Stimulated activated CD8-positive, alpha-beta memory T cell treated with anti-CD3 and anti-CD28 coated beads, Interleukin-15, amount 100 ng/mL, for 48 hours (primary cell): ENCODE data around the gene CD300LB.
"Not testable (repeated sequence)": the region's sequence is repeated elsewhere in the genome, so short reads cannot be mapped to it uniquely, and the experiment has no call there.

Source experiments
- DNase-seq, 2 donors: peaks; one replicate each; pipeline ENCODE4 v3.0.0-alpha.2; 2020; ENCODE audit warnings: low read depth in 2 of 2

CD300LB gene

DNA sequence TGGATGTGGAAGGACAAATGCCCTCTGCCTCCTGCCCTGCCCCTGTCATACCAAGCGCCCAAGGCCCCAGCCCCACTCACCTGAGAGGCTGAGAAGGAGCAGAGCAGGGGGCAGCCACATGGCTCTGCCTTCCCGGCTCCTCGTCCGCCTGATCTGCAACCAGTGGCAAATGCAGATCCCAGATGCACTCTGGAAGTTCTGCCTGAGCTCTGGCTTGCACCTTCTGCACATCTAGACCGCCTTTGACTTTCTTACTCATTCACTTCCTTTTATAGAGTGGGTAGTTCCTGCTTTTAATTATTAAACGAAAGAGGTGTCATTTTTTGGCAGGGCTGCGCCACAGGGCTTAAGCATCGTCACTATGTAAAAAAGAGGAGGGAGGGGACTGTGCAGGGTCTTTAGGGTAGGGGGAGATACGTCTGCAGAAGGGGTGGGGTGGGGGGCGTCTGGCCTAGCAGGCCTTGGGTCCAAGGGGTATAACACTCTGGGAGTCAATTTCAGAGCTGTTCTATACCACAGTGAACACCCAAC is at the start of gene CD300LB:
TSS of gene CD300LB (minus strand) at position 245 of the 531 bp plus-strand sequence. CDS start at position 120, 125 bp downstream.
- DNase-seq, result no peak

DNA sequence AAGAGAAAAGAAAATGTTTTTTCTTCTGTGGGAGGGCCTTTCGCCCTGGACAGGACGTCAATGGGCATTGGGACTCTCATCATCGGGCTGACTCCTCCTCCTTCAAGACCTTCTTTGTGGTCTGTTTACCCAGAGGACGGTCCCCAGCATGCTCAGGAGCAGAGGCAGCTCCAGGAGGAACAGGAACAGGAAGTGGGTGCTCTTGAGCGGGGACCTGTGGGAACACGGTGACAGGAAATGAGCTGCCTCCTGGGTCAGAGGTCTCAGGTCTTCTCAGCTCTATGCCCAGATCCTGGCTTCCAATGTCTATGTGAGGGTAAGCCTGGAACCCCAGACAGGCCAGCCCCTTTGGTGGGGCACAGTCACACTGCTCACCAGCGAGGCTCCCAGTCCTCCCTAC is 48.6 kb upstream of the CD300LB start:
- no peak for DNase-seq

DNA sequence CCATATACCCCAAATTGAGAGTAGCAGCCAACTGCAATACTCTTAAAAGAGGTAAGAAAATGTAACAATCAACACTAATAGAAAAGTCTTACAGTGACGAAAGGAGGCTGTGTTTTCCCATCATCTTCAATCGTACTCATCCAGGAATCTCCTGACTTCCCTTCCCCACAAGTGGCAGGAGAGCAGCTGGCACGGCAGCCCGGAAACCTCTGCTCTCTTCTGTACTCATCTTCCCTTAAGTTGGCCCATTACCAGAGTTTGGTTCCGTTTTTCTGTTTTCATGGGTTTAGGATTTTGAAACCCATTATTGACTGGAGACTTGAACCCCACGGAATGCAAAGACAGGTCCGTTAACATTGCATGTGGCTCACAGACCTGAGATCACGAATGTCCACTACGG is 47.7 kb upstream of the CD300LB start:
- no peak for DNase-seq

DNA sequence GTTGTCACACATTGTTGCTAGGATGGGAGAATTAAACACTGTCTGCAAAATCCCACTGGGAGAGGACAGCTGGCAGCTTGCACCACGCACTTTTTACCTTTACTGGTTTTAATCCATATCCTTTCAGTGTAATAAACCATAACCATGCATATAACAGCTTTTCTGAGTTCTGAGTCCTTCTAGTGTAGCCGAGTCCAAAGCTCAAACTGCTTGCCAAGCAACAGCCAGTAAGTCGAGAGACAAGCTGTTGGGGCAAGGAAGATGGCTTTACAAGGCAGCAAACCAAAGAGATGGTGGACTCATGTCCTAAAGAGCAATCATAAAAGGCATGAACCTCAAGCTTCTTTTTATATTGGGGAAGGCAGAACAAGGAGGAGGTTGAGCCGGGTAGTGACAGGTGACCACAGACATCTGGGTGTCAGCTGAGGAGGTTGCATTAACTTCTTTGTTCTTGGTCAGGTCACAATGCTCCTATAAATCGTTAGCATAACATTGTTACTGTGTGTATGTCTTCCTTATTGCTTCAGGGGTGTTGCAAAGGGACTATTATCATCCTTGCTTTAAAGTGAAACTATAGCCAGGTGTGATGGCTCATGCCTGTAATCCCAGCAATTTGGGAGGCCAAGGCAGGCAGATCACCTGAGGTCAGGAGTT is 43.3 kb upstream of the CD300LB start:
- DNase-seq, result no peak

DNA sequence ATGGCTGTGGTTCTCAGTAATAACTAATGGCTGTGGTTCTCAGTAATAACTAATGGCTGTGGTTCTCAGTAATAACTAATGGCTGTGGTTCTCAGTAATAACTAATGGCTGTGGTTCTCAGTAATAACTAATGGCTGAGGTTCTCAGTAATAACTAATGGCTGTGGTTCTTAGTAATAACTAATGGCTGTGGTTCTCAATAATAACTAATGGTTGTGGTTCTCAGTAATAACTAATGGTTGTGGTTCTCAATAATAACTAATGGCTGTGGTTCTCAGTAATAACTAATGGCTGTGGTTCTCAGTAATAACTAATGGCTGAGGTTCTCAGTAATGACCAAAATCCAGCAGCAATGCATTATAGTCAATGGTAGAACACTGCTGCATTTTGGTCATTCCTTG is 42.4 kb upstream of the CD300LB start:
- DNase-seq, result not testable (repeated sequence)

DNA sequence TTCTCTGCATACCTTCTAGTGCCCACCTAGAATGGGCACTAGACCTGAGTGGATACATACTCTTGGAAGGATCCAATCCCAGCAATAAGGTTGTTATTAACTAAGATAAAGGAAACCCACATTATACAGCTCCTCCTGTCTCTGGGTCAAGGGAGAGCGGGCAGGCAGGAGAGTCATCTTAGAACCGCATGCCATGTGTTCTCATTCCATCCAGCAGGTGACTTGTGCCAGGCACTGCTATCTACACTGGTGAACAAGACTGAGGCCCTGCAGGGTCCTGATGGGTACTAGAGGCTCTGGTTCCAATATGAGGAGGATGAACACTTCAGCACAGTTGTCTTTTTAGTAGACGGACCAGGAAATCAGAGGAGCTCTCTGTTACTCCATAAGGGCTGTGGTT is 41.9 kb upstream of the CD300LB start:
- DNase-seq, result no peak

DNA sequence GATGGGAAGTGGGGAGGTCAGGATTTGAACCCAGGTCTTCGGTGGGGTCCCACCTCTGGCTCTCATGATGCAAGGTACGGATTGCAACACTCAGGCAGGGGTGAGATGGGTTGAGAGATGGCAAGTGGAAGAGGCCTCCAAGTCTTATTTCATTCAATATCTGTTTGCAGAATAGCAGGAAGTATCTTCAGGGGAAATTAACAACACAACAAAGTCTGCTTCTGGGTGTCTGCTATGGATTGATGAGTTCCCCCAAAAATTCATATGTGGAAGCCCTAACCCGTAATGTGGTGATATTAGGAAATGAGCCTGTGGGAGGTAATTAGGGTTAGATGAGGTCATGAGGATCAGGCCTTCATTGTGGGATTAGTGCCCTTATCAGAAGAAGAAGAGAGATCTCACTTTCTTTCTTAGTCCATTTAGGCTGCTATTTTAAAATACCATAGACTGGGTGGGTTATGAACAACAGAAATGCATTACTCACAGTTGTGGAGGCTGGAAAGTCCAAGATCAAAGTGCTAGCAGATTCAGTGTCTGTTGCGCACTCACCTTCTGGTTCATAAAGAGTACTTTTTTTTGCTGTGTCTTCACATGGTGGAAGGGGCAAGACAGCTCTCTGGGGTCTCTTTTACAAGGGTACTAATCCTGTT is 40.5 kb upstream of the CD300LB start:
- DNase-seq, result no peak

DNA sequence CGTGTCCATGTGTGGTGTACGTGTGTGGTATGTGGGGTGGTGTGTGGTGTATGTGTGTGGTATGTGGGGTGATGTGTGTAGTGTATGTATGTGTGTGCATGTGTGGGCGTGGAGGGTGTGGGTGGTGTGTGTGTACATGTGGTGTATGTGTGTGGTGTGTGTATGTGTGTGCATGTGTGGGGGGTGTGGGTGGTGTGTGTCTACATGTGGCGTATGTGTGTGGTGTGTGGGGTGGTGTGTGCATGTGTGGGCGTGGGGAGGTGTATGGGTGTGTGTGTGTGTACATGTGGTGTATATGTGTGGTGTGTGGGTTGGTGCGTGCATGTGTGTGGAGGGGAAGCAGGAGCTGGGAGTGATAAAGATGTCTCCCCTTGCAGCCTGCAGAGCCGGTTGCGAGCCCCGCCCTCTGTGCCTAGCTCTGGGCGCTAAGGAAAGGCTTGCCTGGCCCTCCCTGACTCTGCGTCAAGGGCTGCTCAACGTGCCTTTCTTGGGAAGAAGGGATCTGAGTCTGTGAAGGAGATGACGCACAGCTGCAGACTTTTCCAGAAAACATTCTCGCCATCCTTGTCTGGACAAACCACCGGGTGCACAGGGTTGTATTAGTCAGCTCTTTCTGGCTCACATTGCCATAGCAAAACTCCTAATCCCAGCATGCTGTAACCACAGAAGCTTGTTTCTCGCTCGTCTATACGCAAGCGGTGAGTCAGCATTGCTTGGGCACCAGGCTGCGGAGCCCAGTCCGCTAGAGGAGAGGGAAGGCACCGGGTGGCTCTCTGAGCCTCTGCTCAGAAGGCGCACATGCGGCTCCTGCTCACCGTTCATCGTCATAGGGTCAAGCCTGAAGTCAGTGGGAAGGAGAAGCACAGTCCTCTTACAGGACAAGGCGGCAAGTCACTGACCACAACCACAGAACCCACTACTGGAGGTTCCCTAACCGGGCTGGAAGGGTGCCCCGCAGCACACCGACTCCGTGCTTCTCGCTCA is 38.0 kb upstream of the CD300LB start:
- peak; percentile 22 to 33 for DNase-seq

DNA sequence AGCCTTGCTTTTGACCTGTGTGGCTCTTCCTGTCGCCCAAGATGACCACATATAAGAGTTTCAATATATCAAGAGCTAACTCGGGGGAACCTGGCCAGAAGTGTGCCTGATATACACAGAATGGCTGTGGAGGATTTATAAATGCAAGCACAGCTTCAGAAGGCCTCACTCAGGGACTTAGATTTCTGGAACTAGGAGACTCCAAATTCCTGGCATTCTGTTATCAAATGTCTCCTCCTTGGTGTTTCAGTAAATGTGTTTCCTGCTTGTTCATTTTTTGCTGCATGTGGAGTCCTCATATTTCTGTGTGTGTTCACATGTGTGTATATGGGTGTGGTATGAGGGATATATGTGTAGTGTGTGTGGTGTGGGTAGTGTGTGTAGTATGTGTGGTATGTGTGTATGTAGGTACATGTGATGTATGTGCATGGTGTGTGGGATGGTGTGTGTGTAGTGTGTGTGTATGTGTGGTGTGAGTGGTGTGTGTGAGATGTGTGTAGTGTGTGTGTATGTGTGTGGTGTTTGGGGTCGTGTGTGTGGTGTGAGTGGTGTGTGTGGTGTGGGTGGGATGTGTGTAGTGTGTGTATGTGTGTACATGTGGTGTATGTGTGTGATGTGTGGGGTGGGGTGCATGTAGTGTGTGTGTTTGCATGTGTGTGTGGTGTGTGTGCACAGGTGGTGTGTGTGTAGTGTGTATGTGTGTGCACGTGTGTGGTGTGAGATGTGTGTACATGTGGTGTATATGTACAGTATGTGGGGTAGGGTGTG is 37.0 kb upstream of the CD300LB start:
- DNase-seq, result no peak

DNA sequence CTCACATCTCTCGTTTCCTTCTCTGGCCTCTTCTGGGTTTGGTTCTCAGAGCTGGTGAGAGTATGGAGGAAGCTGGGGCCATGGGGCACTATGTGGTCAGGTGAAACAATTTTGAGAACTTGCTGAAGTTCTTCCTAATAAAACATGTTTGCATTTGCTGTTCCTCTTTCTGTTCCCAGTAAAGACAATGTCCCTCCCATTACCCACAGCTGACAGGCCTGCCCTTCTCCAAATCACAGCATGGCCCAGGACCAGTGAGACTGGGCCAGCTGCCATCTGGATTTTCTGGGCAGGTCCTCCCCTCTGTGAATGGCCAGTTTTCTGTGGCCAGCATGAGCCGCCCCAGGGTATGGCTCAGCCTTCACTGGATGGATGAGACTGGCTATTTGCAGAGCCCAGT is 36.1 kb upstream of the CD300LB start, which contains the start of gene CD300H:
TSS of gene CD300H (minus strand) at position 113 of the 400 bp plus-strand sequence.
- DNase-seq, result no peak

DNA sequence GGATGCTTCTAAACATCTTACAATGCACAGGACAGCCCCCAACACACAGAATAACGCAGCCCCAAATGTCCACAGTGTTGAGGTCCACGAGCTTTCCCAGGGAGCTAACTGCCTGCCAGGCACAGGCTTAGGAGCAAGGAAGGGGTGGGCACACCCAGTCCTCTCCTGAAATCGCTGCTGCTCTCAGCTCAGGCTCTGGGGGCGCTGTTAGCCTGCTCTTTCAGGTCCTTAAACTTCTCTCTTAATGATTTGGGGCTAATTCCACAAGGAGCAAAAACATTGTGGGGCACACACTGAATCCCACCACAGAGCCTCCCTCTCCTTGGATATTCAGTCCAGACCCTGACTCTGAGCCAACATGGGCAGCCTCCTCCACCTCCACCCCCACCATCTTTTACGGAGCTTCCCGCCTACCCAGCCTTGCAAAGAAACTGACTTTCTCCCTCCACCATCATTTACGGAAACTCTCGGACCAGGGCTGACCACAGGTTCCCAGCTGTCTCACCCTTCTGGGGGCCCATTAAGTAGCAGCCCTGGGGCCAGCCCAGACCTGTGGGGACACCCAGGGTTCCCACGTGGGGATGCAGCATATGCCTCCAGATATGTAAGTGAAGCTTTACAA is 35.0 kb upstream of the CD300LB start:
- no peak for DNase-seq

DNA sequence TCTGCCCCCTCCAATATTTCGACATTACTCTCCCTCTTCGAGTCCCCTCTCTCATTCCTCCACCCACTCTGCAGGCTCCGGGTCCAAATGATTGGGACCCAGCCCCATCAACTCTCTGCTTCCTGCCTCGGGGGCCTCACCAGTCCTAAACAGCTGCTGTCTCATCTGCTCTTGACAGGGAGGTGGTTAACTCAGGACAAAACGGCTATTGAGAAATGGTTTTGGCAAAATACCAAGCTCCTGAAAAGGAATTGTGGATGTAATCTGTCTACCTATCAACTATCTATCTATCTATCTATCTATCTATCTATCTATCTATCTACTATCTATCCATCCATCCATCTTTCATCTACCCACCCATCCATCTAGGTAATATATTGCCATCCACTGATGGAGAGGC is 33.9 kb upstream of the CD300LB start:
- no peak for DNase-seq

DNA sequence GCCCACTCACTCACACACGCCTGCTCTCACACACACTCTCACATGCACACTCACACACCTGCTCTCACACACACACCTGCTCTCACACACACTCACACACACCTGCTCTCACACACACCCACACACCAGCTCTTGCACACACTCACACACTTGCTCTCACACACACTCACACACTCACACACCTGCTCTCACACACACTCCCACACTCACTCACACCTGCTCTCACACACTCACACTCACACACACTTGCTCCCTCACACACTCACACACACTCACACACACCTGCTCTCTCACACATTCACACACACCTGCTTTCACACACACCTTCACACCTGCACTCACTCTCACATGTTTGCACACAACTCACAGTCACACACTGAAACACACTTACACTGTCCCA is 32.1 kb upstream of the CD300LB start:
- DNase-seq, result no peak

DNA sequence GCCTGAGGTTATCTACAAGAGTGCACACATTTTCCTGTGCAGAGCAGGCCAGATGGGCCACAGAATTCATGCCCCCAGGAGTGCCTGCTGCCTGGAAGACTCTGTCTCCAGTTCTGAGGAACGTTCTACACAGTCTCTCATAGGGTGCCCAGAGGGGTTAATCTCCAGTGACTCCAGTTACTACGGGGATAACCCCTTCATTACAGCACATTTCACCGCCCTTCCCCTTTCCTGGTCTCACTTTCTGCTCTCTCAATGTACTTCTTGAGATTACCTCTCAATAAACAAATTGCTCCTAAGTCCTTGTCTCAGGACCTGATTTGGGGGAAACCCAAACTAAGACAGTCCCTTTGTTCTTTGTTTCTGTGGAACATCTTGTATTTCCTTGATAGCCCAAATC is 30.3 kb upstream of the CD300LB start:
- no peak for DNase-seq

DNA sequence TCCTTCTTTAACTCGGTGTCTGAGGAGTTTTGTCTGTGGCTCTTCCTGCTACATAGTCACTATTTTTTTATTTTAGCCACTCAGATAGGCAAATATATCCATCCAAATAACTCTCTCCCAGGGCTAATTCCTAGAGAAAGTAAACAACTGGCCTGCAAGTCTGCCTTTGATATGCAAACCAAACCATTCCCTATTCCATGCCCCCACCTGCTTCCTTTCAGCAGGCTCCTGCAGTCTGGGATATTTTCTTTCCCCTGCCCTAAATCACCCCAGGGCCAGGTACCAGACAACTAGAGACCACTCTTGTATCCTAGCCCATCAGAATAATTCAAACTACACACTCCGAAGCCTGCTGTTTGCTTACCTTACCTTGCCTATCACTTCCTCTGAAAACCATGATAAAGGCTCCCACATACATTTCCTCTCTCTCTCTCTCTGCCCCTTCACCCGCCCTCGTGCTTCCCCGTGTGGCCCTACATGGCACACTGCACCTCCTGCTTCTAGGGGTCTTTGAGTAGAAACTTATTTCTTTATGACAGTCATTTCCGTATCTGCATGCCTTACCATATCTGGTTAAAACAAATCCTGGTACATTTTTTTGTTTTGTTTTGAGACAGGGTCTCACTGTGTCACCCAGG is 27.7 kb upstream of the CD300LB start:
- DNase-seq, result no peak

DNA sequence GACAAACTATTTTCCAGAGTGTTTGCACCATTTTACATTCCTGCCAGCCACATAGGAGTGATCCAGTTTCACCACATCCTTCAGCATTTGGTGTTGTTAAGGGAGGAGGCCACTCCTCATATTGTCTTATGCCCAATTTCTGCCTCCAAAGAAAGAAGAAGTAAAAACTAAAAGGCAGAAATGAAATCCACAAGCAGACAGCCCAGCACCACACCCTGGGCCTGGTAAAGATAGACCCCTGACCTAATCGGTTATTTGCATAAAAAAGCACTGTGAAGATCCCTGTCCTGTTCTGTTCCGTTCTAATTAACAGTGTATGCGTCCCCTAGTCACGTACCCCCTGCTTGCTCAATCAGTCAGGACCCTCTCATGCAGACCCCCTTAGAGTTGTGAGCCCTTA is 27.1 kb upstream of the CD300LB start:
- not testable (repeated sequence) for DNase-seq

DNA sequence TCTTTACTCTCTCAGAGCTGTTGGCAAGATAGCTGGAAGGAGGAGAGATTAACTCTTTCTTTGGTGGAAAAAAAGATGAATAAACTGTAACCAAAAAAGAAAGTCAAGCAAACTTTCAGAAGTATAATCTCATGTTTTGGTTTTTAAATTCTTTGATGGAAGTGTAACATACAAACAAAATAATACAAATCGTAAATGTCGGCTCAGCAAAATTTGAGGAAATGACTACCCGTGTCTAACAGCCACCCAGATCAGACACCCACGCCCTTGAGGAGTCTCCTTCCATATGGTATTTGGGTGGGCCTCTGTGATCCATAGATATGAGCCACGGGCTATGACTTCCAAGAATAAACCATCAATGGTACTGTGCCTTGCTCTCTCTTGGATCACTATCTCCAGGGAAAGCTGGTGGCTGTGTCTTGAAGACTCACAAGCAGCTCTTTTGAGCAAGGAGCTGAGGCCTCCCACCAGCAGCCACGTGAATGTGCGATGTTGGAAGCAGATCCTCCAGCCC is 24.2 kb upstream of the CD300LB start:
- no peak for DNase-seq

DNA sequence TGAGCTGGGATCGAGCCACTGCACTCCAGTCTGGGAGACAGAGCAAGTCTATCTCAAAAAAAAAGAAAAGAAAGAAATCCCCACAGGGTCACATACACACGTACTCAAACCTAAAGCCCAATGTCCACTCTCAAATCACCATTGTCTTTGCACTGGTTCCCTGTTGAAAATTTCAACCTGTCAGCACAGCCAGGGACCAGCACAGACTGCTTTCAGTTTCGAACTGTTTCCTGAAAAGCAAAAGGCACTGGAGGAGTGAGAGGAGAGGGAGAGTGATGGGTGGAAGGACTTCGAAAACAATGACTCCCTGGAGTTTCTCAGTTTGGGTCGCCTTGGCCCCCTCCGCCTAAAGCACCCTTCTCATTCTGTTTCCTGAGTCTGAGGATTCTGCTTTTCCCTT is 23.6 kb upstream of the CD300LB start:
- no peak for DNase-seq

DNA sequence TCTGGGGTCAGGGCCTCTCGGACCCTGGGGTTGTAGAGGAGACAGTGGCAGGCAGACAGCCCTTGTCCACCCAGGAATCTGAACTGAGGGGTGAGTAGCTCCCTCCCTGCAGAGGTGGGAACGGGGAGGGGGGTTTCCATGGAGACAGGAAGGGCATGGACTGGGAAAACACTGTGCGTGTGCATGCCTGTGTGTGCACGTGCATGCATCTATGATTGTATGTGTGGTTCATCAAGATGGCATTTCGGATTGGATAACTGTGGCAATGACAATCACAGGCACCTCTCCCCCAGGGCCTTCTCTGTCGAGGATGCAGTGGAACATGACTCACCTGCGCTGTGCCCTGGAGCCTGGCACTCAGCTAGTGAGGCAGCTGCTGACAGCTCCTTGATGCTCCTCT is 20.8 kb upstream of the CD300LB start:
- no peak for DNase-seq

DNA sequence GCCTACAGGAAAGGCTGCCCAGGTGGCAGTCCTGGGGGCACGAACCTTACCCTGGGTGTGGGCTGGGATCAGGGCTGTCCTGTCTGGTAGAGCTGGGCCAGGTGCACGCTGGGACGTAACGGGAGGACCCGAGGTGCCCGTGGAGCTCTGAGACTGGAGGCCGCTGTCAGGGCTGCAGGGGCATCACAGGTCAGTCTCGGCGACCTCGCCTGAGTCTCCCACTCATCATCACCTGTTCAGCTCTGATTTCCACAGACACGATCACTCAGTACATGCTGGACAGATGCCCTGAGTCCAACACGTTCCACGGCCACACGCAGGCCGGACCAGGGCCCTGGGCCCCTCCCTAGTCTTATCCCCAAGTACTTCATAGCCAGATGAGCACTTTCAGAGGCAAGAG is 19.3 kb upstream of the CD300LB start:
- DNase-seq, result no peak
